Ovary (tissue), 9 donors: Measurements from ENCODE around the gene ZBTB47. TPM values are rescaled to one million over a fixed set of nuclear protein-coding genes. Genes with fewer than 3 reads are reported as not detected.
A peak's percentile ranks its signal among the peaks of the same experiment; 100 is the strongest.

ENCODE experiments used
- DNase-seq, 5 donors: peaks; one replicate each; pipeline ENCODE4 v3.0.0-alpha.2; 2019 to 2020
- H3K27ac ChIP-seq, 2 donors: fragments of 200-600 bp; one replicate each; pipeline versions ENCODE4 v1.5.1 to v1.8.0; 2019 to 2022
- H3K27me3 ChIP-seq: fragments of 200-600 bp; one replicate; pipeline ENCODE4 v1.8.0; 2022
- H3K36me3 ChIP-seq: fragments of 200-600 bp; sonication (generic); one replicate; pipeline ENCODE4 v1.5.1; 2019
- H3K4me1 ChIP-seq: one replicate; pipeline ENCODE4 v1.8.1; 2013; ENCODE audit warnings: mild to moderate bottlenecking, moderate library complexity; ENCODE audit not compliant: insufficient read depth
- H3K4me3 ChIP-seq: fragments of 200-600 bp; sonication (generic); one replicate; pipeline ENCODE4 v1.5.1; 2017
- H3K9me3 ChIP-seq, 2 donors: fragments of 200-600 bp in 1 of 2; sonication (generic) in 1 of 2; one replicate each; pipeline versions ENCODE4 v1.5.1 to v1.8.1; 2013 to 2019; ENCODE audit warnings: mild to moderate bottlenecking in 1 of 2, moderate library complexity in 1 of 2
- EP300 ChIP-seq: sonication (generic); formaldehyde crosslinking; IDR thresholded peaks from one replicate; pipeline ENCODE4 v1.6.1; 2017; ENCODE audit warnings: antibody characterized with exemption
- POLR2A ChIP-seq: fragments of 450-650 bp; IDR thresholded peaks from one replicate; pipeline ENCODE4 v1.6.1; 2017; ENCODE audit warnings: antibody characterized with exemption, mild to moderate bottlenecking, moderate library complexity
- WGBS, 3 donors: extraction: QIAGEN DNeasy Blood & Tissue Kit in 1 of 3; methylation state at CpG; one replicate each; pipeline versions ENCODE4 v1.1.5 to v1.1.7; 2013 to 2017; 5-methylcytosine and 5-hydroxymethylcytosine counted together
- intact Hi-C, 4 donors: fragments of 100-400 bp; cut with DNase I; formaldehyde crosslinking; loops; one replicate each; pipeline versions ENCODE4 v1.11.0 to v1.15.1; 2022 to 2023
- polyA plus RNA-seq, 2 donors: library from polyadenylated mRNA; stranded (reverse); fragments of 200-250 nt in 1 of 2; fragments of 350-450 nt in 1 of 2; fragmentation: Illumina TruSeq in 1 of 2; extraction: RNeasy Lipid Tissue Mini Kit (QIAGEN cat#74804) in 1 of 2; gene quantifications; one replicate each; pipeline ENCODE4 v1.2.3, GENCODE V29; 2013 to 2014
- total RNA-seq, 7 donors: library from RNA; depleted of rRNA in 2 of 7; stranded (reverse); fragments of >200 nt in 2 of 7; fragmentation: NEBNext Ultra II Directional in 3 of 7; extraction: Animal tissue kit (Norgen Biotek cat#: 25700) in 3 of 7; gene quantifications; one replicate each; pipeline versions ENCODE4 v1.1.0 to v1.2.4, GENCODE V29; 2016 to 2023
- TF ChIP-seq, protein P1 (sequence below), 3 donors: fragments of 450-650 bp in 2 of 3; fragments of 200-600 bp in 1 of 3; IDR thresholded peaks; one replicate each; pipeline versions ENCODE4 v1.5.1 to v1.8.0; 2016 to 2022; ENCODE audit warnings: antibody characterized with exemption in 3 of 3, mild to moderate bottlenecking in 1 of 3
- donor health status: DM: no; HTN: no; CAD: no; lungs with moderate emphysema.
- donor health status: DM: no; HTN: no; CAD: no.
- donor health status: Bipolar disorder and iron deficiency.
- donor health status: DM: yes; HTN: yes; CAD: no.
- donor health status: DM: no; HTN: no; CAD: no.
- donor health status: DM: yes; HTN: yes; CAD: no.

The ZBTB47 gene
- total and polyA plus RNA-seq, 9 donors = 7.7 to 41.9 (median 25.0) TPM

DNA sequence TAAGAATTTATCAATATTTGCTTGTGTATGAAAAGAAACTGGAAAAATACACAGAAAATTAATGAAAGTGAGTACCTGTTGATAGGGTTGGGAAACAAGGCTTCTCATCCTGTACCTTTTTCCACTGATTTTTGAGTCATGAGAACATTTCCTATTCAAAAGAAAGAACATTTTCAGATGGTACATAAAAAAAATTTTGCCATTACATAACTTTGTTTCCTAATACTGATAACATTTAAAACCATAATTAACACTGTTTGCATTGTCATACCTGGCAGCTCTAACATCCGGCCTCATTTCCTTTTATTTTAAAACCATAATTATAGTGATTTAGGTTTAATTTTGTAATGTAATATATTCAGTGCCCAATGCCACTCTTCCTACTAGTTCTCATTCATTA is 41.3 kb upstream of the ZBTB47 start:
- intact Hi-C loops = no loop called here
- Histone ChIP-seq H3K36me3 (no peaks in the 10 kb centered on the region), H3K27ac (no peak overlapping the region), H3K27me3 (no peaks in the 10 kb centered on the region), H3K4me3 (no peak overlapping the region), H3K4me1 (no peaks in the 10 kb centered on the region), H3K9me3 (no peaks in the 10 kb centered on the region)
- no peak for TF ChIP-seq EP300
- TF ChIP-seq, protein P1, sequence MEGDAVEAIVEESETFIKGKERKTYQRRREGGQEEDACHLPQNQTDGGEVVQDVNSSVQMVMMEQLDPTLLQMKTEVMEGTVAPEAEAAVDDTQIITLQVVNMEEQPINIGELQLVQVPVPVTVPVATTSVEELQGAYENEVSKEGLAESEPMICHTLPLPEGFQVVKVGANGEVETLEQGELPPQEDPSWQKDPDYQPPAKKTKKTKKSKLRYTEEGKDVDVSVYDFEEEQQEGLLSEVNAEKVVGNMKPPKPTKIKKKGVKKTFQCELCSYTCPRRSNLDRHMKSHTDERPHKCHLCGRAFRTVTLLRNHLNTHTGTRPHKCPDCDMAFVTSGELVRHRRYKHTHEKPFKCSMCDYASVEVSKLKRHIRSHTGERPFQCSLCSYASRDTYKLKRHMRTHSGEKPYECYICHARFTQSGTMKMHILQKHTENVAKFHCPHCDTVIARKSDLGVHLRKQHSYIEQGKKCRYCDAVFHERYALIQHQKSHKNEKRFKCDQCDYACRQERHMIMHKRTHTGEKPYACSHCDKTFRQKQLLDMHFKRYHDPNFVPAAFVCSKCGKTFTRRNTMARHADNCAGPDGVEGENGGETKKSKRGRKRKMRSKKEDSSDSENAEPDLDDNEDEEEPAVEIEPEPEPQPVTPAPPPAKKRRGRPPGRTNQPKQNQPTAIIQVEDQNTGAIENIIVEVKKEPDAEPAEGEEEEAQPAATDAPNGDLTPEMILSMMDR (IDR thresholded peaks at IDR 0.05) = no peak
- TF ChIP-seq POLR2A = no peak
- DNase-seq = no peak
- whole genome bisulfite sequencing, 3 donors = 76 to 84% (median 83%) methylated on average over 1 of the region's 1 CpG

DNA sequence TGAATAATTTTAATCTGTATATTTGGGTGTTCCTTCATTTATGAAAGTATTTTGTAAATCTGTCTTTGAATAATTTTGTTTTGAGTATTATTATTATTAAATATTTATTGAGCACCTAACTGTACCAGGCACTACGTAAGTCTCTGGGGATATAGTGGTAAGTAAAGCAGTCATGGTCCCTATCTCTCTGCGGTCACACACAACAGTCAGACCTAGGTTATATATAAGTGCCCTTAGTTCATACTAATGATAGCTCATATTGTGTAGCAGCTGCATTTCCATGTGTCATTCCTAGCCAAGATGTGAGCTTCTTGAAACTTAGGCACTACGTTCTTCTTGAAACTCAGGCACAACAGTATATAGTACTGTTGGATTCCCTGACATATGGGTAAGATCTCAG is 40.6 kb upstream of the ZBTB47 start:
- no peaks in the 10 kb centered on the region for H3K27me3 ChIP-seq
- H3K27ac ChIP-seq = no peak overlapping the region
- TF ChIP-seq, protein P1 (IDR thresholded peaks at IDR 0.05) = no peak
- no peak for TF ChIP-seq POLR2A
- TF ChIP-seq EP300 = no peak
- H3K36me3 ChIP-seq = no peaks in the 10 kb centered on the region
- WGBS, 3 donors = 92 to 94% (median 93%) methylated on average over 3 of the region's 3 CpGs
- no peaks in the 10 kb centered on the region for H3K9me3 ChIP-seq
- no peak for DNase-seq
- no peaks in the 10 kb centered on the region for H3K4me1 ChIP-seq
- no peak overlapping the region for H3K4me3 ChIP-seq
- intact Hi-C loops = no loop called here

DNA sequence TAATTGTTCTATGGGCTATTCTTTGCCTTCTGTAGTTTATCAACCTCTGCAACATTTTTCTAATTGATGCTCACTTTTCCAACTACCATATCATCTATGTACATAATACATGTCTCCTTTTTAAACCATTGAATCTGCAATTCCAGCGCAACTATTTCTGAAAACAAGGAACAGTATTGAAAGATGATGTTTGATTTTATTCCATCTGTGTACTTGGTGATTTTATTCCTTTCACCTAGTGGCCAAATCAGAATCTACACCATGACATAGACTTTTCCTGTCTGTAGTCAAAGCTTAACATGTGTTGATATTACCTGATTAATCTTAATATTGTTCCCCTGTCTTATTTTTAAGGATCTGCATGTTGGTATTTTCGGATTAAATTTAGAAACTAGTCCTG is 40.0 kb upstream of the ZBTB47 start:
- no peaks in the 10 kb centered on the region for H3K27me3 ChIP-seq
- H3K4me1 ChIP-seq = no peaks in the 10 kb centered on the region
- 88 to 93% (median 90%) methylated on average over 2 of the region's 2 CpGs for WGBS, 3 donors
- H3K4me3 ChIP-seq = no peak overlapping the region
- TF ChIP-seq, protein P1 (IDR thresholded peaks at IDR 0.05) = peak in 1 of 3 donors; percentile 22
- TF ChIP-seq POLR2A = no peak
- TF ChIP-seq EP300 = no peak
- no peak overlapping the region for H3K27ac ChIP-seq
- intact Hi-C loops = no loop called here
- no peak for DNase-seq
- no peaks in the 10 kb centered on the region for H3K36me3 ChIP-seq
- H3K9me3 ChIP-seq = no peaks in the 10 kb centered on the region

DNA sequence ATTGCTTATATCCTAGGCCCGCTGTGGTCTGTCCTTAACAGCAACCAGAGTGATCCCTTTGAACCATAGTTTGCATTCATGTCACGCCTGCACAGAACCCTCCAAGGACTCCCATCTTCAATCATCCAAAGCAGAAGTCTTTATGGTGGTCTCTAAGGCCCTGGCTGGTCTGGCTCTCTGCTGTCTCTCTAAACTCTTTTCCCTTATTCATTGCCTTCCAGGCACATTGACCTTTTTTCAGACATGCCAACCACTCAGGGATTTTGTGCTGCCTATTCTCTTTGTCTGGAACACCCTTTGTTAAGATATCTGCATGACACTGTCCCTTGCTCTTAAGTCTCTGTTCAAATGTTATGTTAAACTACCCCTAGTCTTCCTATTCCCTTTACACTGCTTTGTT is 21.9 kb upstream of the ZBTB47 start:
- intact Hi-C loops = no loop called here
- 80 to 91% (median 91%) methylated on average over 2 of the region's 2 CpGs for WGBS, 3 donors
- no peaks in the 10 kb centered on the region for H3K36me3 ChIP-seq

More for the DNA sequence above, 21.9 kb upstream of the ZBTB47 start:
- no peaks in the 10 kb centered on the region for H3K27me3 ChIP-seq
- no peaks in the 10 kb centered on the region for H3K4me1 ChIP-seq
- H3K9me3 ChIP-seq = no peaks in the 10 kb centered on the region
- no peak overlapping the region for H3K27ac ChIP-seq
- DNase-seq = no peak
- no peak overlapping the region for H3K4me3 ChIP-seq
- TF ChIP-seq POLR2A (no peak), EP300 (no peak)
- TF ChIP-seq, protein P1 (IDR thresholded peaks at IDR 0.05) = no peak
